ENCODE data around the gene WNT16. TPM values are rescaled to one million over a fixed set of nuclear protein-coding genes. Genes with fewer than 3 reads are reported as not detected.

Gene WNT16
- total RNA-seq, 1 experiment from 2014 or later, result 0.39 TPM

DNA sequence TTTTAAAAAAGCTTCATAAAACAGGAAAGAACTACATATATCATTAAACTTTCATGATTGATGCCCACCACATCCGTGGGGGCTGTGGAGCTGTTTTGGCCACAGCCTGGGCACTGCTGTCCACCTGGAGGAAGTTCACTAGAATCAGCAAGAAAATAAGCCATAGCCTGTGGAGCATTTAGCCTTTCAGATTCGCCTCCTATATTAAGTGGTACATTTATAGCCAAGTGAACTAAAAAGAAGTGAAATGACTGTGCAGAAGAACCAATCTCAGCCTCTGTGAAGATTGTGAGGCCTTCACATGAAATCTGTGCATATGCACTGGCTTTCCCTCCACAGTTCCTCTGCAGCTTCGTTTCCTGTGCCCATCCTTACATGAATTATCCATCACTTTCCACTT is 23.5 kb downstream of the WNT16 start:
- BruUV-seq (replicated peaks), result no TSS peak
- POLR2A ChIA-PET, result no interaction called here
- Histone ChIP-seq H3K4me1 (ENCODE audit: control insufficient read depth, insufficient read depth, low read length) (no peaks in the 10 kb centered on the region), H3K27ac (ENCODE audit: low read length) (no peak overlapping the region), H3K36me3 (ENCODE audit: control insufficient read depth, insufficient read depth, low read length) (peaks cover 25% of the 10 kb centered on the region), H3K27me3 (ENCODE audit: control insufficient read depth, insufficient read depth, low read length) (no peaks in the 10 kb centered on the region), H3K9me3 (ENCODE audit: control insufficient read depth, insufficient read depth, low read depth, low read length) (no peaks in the 10 kb centered on the region), H3K4me3 (ENCODE audit: low read depth in 2 of 2, low read length in 2 of 2) (no peak overlapping the region)
- TF ChIP-seq, protein P1, sequence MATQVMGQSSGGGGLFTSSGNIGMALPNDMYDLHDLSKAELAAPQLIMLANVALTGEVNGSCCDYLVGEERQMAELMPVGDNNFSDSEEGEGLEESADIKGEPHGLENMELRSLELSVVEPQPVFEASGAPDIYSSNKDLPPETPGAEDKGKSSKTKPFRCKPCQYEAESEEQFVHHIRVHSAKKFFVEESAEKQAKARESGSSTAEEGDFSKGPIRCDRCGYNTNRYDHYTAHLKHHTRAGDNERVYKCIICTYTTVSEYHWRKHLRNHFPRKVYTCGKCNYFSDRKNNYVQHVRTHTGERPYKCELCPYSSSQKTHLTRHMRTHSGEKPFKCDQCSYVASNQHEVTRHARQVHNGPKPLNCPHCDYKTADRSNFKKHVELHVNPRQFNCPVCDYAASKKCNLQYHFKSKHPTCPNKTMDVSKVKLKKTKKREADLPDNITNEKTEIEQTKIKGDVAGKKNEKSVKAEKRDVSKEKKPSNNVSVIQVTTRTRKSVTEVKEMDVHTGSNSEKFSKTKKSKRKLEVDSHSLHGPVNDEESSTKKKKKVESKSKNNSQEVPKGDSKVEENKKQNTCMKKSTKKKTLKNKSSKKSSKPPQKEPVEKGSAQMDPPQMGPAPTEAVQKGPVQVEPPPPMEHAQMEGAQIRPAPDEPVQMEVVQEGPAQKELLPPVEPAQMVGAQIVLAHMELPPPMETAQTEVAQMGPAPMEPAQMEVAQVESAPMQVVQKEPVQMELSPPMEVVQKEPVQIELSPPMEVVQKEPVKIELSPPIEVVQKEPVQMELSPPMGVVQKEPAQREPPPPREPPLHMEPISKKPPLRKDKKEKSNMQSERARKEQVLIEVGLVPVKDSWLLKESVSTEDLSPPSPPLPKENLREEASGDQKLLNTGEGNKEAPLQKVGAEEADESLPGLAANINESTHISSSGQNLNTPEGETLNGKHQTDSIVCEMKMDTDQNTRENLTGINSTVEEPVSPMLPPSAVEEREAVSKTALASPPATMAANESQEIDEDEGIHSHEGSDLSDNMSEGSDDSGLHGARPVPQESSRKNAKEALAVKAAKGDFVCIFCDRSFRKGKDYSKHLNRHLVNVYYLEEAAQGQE (IDR thresholded peaks at IDR 0.05; ENCODE audit: insufficient read depth in 1 of 2, low read depth in 2 of 2, low read length in 1 of 2), result no peak
- TF ChIP-seq SIN3A (IDR thresholded peaks at IDR 0.05; ENCODE audit: borderline replicate concordance, insufficient read depth, low read depth, low read length) (no peak), TCF7L2 (IDR thresholded peaks at IDR 0.05; ENCODE audit: low read depth, low read length) (no peak), POLR2AphosphoS5 (IDR thresholded peaks at IDR 0.05; ENCODE audit: low read depth, low read length) (no peak)
- TF ChIP-seq, protein P2, sequence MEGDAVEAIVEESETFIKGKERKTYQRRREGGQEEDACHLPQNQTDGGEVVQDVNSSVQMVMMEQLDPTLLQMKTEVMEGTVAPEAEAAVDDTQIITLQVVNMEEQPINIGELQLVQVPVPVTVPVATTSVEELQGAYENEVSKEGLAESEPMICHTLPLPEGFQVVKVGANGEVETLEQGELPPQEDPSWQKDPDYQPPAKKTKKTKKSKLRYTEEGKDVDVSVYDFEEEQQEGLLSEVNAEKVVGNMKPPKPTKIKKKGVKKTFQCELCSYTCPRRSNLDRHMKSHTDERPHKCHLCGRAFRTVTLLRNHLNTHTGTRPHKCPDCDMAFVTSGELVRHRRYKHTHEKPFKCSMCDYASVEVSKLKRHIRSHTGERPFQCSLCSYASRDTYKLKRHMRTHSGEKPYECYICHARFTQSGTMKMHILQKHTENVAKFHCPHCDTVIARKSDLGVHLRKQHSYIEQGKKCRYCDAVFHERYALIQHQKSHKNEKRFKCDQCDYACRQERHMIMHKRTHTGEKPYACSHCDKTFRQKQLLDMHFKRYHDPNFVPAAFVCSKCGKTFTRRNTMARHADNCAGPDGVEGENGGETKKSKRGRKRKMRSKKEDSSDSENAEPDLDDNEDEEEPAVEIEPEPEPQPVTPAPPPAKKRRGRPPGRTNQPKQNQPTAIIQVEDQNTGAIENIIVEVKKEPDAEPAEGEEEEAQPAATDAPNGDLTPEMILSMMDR (IDR thresholded peaks at IDR 0.05), result no peak
- ATAC-seq (no peak), DNase-seq (ENCODE audit: low read depth, low spot score) (no peak)
- intact Hi-C loops (cut with micrococcal nuclease; ENCODE audit: unreplicated experiment) (no loop called here), in situ Hi-C loops (cut with HindIII; ENCODE audit: low pct_unique_long_range_greater_than_20kb, low sequenced_read_pairs) (no loop called here)
- CTCF ChIA-PET, result no interaction called here

DNA sequence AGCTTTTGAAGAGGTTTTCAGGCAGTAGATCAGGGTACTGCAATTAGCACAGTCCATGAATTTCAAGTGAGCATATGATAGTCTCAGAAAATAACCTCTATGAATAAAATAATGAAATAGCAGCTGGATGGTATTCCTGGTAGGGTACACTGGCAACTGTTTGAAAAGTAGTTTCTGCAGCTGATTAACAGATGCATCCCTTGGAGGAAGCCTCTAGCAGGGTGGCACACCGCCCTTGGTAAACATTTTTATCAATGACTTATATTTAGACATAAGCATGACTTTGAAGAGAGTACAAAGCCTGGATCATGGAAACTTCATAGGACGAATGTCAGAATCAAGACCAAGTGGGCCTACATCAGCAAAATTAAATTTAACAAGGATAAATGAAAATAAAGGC is 26.8 kb downstream of the WNT16 start:
- Histone ChIP-seq H3K27ac (ENCODE audit: low read length) (no peak overlapping the region), H3K36me3 (ENCODE audit: control insufficient read depth, insufficient read depth, low read length) (peaks cover 47% of the 10 kb centered on the region), H3K4me1 (ENCODE audit: control insufficient read depth, insufficient read depth, low read length) (no peaks in the 10 kb centered on the region), H3K9me3 (ENCODE audit: control insufficient read depth, insufficient read depth, low read depth, low read length) (no peaks in the 10 kb centered on the region), H3K27me3 (ENCODE audit: control insufficient read depth, insufficient read depth, low read length) (no peaks in the 10 kb centered on the region), H3K4me3 (ENCODE audit: low read depth in 2 of 2, low read length in 2 of 2) (no peak overlapping the region)
- no peak for TF ChIP-seq POLR2AphosphoS5 (IDR thresholded peaks at IDR 0.05; ENCODE audit: low read depth, low read length)
- no TSS peak for BruUV-seq (replicated peaks)
- DNase-seq (ENCODE audit: low read depth, low spot score) (no peak), ATAC-seq (no peak)
- CTCF ChIA-PET, result no interaction called here
- in situ Hi-C loops (cut with HindIII; ENCODE audit: low pct_unique_long_range_greater_than_20kb, low sequenced_read_pairs), result no loop called here
- intact Hi-C loops (cut with micrococcal nuclease; ENCODE audit: unreplicated experiment), result no loop called here
- POLR2A ChIA-PET, result no interaction called here

DNA sequence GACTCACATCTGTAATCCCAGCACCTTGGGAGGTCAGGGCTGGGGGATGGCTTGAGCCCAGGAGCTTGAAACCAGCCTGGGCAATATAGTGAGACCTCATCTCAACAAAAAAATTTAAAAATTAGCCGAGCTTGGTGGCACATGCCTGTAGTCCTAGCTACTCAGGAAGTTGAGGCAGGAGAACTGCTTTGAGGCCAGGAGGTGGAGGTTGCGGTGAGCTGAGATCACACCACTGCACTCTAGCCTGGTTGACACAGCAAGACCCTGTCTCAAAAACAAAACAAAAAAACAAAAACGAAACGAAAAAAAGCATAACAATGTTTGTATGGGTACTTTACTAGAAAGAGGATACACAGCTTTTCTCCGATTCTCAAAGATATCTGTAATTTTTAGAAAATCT is 31.8 kb downstream of the WNT16 start:
- ChIA-PET POLR2A (no interaction called here), CTCF (no interaction called here)
- Histone ChIP-seq H3K27ac (ENCODE audit: low read length) (no peak overlapping the region), H3K36me3 (ENCODE audit: control insufficient read depth, insufficient read depth, low read length) (peaks cover 54% of the 10 kb centered on the region), H3K4me1 (ENCODE audit: control insufficient read depth, insufficient read depth, low read length) (no peaks in the 10 kb centered on the region), H3K27me3 (ENCODE audit: control insufficient read depth, insufficient read depth, low read length) (no peaks in the 10 kb centered on the region), H3K4me3 (ENCODE audit: low read depth in 2 of 2, low read length in 2 of 2) (no peak overlapping the region), H3K9me3 (ENCODE audit: control insufficient read depth, insufficient read depth, low read depth, low read length) (no peaks in the 10 kb centered on the region)
- intact Hi-C loops (cut with micrococcal nuclease; ENCODE audit: unreplicated experiment) (no loop called here), in situ Hi-C loops (cut with HindIII; ENCODE audit: low pct_unique_long_range_greater_than_20kb, low sequenced_read_pairs) (no loop called here)
- ATAC-seq (no peak), DNase-seq (ENCODE audit: low read depth, low spot score) (no peak)
- no TSS peak for BruUV-seq (replicated peaks)
- no peak for TF ChIP-seq SIN3A (IDR thresholded peaks at IDR 0.05; ENCODE audit: borderline replicate concordance, insufficient read depth, low read depth, low read length)
- TF ChIP-seq, protein P2 (IDR thresholded peaks at IDR 0.05), result no peak
- TF ChIP-seq, protein P1 (IDR thresholded peaks at IDR 0.05; ENCODE audit: insufficient read depth in 1 of 2, low read depth in 2 of 2, low read length in 1 of 2), result no peak
- no peak for TF ChIP-seq POLR2AphosphoS5 (IDR thresholded peaks at IDR 0.05; ENCODE audit: low read depth, low read length)
- no peak for TF ChIP-seq TCF7L2 (IDR thresholded peaks at IDR 0.05; ENCODE audit: low read depth, low read length)
